VCaP (cell line): ENCODE measurements around the gene SSBP4.

Source experiments
- H3K27ac ChIP-seq: fragments of 450-650 bp; 2 replicates; pipeline ENCODE4 v1.5.1; 2017
- CTCF ChIP-seq: fragments of 450-650 bp; conservative IDR thresholded peaks from 2 replicates; pipeline ENCODE4 v1.5.1; 2017; ENCODE audit warnings: mild to moderate bottlenecking, moderate library complexity

Gene SSBP4

DNA sequence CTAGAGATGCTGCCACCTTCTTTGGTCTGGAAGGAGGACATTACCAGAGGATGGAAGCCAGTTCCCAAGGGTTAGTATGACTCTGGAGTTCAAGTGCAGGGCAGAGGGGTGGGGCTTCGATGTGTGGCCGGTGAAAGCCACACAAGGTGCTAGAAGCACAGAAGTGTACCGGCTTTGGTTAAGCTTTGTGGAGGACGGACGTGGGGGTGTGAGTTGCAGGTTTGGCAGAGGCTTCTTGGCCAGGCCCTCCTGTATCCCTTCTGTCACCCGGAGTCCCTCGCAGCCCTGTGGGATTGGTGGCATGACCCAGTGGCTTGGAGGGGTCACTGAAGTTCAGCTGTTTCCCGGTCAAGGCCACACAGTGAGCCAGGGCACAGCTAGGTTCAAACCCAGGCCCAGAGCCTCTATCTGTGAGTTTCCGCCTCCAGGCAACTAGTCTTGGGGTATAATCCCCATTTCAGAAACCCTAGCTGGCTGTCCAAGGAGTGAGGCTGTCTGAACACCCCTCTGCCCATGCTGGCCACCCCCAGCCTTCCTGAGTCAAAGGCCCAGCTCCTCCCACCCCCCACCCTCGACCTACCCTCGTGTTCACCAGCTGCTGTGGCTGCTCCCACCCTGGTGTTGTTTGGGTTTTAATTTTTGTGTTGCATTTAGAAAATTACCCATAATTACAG, 4.6 kb upstream of the SSBP4 start:
- no peak overlapping the region for H3K27ac ChIP-seq
- TF ChIP-seq CTCF: no peak

GRCh38 chr19:18415178-18415867, 3.9 kb upstream of the SSBP4 start:
- no peak overlapping the region for H3K27ac ChIP-seq
- TF ChIP-seq CTCF: no peak

DNA sequence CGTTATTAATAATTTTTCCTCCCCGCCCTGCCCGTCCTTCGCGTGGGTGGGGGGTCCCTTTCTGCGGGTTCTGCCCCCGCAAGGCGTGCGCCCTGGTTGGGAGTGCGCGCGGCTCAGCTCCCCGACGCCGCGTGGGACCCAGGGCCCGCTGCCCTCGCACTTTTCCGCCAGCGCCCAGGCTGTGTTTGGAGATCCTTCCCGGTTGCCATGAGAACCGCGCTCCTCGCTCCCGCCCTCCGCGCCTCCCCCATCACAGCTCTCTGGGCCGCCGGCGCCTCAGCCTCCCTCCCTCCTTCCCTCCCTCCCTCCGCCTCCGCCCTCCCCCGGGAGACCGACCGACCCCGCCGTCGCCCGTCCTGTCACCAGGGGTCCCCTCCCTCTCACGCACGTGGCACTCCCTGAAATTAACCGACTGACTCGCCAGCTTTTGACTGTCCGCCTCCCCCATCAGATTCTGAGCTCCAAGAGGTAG, 2.4 kb upstream of the SSBP4 start:
- H3K27ac ChIP-seq: peak overlapping the region; percentile 83
- no peak for TF ChIP-seq CTCF

GRCh38 chr19:18417250-18418028, 1.8 kb upstream of the SSBP4 start:
- TF ChIP-seq CTCF: no peak
- H3K27ac ChIP-seq: peak overlapping the region; percentile 83

GRCh38 chr19:18418029-18418482, 1.1 kb upstream of the SSBP4 start:
- TF ChIP-seq CTCF: no peak
- peak overlapping the region; percentile 83 for H3K27ac ChIP-seq

- peak overlapping the region; percentile 83 for H3K27ac ChIP-seq
- TF ChIP-seq CTCF: no peak
Measured at GRCh38 chr19:18418483-18419194, 559 bp upstream of the SSBP4 start.
